ENCODE results near the gene EMC10.

The EMC10 gene

DNA sequence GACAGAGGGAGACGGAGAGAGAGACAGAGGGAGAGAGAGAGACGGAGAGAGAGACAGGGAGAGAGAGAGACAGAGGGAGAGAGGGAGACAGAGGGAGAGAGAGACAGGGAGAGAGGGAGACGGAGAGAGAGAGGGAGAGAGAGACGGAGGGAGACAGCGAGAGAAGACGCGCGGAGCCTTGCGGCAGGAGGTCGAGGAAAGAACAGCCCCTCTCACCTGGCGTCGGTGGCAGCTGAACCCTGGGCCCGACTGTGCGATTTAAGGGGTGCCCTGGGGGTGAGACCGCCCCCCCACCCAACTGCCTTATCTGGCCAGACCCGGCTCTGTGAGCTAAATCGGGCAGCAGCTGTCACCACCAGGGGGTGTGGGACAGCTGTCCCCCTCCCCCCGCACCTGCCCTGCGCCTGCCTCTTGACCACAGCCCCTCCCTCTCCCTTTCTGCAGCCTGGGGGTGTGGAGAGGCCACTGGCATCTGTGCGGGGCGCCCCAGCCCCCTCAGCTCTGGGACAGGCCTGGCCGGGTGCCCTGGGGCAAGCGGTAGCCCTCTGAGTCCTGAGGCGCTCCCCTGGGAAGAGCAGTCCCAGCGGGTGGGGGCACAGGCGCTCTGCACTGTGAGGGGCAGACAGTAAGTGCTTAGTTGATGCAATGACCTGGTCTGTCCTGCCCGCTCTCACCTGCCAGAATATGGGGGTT is 23.9 kb downstream of the EMC10 start:
- no peak for DNase-seq

DNA sequence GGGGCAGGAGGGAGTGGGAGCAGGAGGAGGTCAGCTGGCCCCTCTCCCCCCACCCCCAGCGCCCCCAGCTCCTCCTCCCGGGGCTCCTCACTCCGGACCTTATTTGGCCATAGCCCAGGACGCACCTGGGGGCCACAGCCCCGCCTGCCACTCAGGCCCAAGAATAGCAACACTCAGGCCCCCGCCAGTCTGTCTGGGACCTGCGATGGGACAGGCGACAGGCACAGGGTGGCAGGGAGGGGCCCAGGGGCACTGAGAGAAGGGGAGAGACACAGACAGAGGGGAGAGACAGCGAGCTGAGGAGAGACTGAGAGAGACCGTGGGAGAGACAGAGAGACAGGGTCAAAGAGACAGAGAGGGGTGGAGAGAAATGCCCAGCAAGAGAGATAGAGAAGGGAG is 24.4 kb downstream of the EMC10 start:
- no peak for DNase-seq

DNA sequence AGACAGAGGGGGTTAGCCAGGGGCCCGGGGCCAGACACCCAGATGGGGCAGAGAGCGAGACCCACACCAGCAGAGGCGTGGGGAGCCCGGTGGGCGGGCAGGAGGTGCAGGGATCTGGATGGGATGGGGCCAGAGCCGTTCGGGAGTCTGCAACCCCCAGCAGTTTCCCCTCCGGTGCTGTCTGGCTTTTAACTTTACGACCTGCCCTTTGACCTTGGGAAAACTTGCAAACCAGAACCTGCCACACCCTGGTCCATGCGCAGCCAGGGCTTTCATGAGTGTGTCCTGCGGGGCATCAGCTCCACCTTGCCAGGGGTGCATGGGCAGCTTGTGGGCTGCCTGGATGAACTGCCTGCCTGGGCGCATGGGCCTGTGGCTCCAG is 24.9 kb downstream of the EMC10 start:
- no peak for DNase-seq

DNA sequence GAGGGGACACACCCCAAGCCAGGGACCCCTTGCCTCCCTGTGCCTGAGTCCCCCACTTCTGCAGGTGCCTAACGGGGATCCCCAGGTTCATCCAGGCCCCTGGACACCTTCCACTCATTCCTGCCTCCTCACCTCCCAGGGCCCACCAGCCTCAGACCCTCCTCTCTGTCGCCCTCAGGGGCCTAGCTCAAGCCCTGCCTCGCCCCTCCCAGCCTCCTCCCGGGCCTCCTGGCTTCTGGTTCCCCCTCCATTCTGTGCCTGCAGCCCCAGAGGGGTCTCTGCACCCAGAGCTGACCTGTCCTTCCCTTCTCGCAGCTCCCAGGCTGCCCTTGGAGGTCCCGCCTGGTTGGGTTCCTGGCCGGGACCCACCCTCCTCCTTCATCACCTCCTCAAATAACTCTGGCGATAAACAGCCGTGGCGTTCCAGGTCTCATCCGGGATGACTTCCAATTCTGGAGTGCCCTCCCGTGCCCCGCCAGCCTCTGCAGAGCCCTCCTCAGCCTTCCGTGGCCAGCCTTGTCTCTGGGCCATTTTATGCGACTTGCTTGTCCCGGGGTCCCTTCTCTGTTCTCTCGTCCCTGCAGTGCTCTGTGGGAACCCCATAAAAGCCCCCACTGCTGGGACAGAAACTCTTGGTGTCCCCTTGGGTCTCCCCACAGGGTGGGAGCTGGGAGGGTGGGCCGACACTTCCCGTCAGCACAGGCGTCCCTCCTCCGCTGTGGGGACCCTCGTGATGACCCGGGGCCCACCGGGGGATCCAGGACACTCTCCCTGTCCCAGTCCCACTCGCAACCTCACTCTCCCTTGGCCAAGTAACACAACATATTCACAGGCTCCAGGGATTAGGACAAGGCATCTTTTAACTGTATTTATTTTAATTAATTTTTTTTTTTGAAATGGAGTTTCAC is 25.5 kb downstream of the EMC10 start:
- DNase-seq = no peak

DNA sequence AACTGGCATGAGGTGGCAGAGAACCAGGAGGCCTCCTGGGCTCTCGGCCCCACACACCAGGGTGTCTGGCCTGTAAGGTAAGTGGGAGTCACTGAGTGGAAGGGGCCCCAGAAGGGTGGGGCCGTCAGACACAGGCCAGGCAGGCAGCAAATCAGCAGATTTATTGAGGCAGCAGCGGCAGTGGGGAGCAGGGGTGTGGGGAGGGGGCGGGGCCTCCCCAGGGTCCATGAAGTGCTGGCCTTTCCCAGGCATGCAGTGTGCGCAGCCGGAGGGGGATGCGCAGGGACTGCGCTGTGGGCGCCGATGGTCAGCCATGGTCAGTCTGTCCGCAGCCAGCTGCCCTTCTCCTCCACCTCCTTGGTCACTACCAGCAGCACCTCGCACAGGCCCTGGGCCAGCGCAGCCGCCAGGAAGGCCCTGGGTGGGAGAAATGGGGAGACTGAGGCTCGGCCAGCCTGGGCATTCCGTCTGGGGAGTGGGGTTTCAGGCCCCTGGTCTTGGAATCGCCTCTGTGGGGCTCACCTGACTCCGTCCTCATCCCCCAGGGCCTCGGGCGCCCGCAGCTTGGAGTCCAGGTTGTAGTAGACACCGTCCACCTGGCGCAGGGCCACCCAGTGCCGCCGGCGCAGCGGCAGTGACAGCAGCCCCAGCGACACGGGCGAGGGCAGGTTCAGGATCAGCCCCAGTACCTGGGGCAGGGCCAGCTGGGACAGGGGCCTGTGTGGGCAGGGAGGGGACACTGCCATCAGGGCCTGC is 29.7 kb downstream of the EMC10 start:
- DNase-seq = no peak

DNA sequence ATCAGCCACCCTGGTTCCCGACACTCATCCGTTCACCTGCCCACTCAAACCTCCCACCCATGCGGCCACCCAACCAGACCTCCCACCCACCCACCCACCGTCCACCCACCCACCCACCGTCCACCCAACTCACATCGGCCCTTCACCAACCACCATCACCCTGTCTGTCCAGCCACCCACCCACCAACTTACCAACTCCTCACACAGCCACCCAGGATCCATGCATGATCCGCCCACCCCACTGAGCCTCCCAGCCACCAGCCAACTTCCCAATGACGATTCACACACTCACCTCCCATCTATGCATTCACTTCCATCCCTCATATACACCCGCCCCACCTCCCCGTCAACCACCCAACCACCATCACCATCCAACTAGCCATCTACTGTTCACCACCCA is 30.4 kb downstream of the EMC10 start:
- no peak for DNase-seq

DNA sequence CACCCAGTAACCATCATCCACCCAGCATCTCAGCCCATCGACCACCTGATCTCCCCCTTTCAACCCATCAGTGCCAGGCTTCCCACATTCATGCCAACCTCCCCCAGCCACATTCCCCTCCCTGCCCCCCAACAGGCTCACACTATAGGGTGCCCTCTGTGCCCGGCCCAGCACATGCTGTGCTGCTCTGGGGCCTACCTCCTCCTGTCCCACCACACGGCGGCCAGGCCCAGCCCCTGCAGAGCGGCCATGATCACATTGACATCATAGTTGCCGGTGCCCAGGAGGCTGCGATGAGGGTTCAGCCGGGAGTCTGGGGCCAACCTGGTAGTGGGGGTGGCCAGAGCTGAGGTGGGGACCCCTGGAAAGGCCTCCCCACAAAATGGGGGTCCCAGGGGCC is 31.1 kb downstream of the EMC10 start:
- DNase-seq = no peak

DNA sequence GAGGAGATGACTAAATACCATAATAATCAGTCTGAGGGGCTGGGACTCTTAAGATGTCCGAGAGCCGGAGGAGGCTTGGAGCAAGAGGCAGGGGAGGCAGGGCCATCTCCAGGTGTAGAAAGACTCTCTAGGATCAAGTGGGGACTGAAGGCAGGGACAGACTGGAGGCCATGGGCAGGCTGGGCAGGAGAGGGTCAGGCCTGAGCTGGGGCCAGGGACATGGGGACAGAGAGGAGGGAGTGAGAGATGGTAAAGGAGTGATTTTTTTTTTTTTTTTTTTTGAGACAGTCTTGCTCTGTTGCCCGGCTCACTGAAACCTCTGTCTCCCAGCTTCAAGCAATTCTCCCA is 32.5 kb downstream of the EMC10 start:
- no peak for DNase-seq

DNA sequence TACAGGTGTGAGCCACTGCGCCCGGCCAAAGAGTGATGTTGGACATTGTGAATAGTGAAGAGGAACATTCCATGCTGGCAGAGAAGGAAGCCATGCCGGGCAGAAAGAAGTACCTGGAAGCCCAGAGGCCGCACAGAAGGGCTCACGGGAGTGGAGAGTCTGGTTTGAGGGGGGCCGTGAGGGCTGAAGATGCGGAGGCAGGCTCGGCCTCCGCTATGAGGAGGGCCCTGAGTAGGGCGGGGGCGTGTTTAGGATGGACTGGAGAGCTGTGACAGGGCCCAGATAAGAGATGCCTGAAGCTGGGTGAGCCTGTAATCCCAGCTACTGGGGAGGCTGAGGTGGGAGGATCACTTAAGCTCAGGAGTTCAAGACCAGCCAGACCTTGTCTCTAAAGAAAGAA is 33.1 kb downstream of the EMC10 start:
- no peak for DNase-seq

DNA sequence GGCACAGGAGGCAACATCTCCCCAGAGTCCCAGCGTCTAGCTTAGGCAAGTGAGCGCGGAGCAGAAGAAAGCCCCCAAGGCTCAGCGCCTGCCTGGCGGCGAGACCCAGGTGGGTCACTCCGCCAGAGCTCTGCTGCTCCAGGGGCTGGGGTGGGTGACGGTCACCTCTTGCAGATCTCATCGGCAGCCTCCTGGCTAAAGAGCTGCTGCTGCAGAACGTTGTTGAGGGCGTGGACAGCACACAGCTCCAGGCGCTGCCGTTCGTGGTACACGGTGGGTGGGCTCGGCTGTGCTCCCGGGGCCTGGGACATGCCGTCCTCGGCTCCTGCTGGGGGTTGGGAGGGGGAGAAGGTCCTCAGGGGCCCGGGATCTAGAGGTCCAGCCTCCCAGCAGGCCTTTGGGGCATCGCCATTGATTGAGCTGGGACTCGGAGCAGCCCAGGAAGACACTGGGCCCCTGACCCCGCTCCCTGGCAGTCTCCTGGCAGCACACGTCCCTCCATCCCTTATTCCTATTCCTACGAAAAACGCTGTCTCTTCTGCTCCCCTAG is 33.9 kb downstream of the EMC10 start:
- DNase-seq = no peak

DNA sequence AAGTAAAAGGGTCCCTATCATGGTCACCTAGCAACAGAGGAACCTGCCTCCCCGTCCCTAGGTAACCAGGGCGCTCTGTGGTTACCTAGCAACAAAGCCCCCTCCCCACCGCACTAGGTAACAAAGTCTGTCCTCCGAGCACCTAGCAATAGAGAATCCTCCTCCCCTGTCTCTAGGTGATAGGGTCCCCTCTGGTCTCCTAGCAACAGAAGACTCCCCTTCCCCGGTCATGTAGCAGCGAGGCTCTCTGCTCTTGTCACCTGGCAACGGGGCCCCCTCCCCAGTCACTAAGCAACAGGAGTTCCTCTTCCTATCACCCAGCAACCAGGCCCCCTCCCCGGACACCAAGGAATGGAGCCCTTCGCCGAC is 34.4 kb downstream of the EMC10 start:
- DNase-seq = no peak

DNA sequence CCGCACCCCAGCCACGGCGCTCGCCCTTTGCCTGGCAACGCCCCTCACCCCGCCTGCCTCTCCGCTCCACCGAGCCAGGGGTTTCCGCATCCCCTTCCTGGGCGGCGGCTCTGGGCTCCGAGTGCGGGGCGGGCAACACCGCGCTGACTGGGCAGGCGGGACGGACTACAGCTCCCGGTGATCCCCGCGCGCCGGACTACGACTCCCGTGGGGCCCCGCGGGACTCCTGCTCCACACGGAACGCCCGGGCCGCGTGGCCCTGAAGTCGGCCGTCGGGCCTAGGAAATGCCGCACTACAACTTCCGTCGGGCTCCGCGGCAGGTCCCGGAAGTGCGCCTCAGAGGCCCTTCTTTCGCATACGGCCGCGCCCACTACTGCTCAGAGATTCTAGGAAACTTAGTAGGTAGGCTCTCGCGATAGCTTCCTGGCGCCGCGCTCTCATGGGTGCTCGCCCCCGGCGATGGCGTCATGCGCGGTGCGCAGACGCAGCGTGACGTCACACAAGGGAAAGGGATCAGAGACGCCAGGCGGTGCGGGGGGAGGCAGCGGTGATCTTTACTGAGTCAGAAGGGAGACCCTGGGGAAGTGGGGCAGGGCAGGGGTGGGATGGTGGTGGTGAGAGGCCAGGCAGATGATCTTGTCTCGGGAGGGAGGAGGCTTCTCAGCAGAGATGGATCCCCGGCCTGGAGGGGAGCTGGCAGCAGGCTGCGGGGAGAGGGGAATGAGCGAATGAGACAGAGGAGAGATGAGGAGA is 34.9 kb downstream of the EMC10 start, which contains the start of gene JOSD2:
Gene JOSD2, minus strand, starts transcription at position 123 of the 754 bp plus-strand sequence. CDS start 760 bp downstream, outside the sequence.
- peak; percentile 98 for DNase-seq

DNA sequence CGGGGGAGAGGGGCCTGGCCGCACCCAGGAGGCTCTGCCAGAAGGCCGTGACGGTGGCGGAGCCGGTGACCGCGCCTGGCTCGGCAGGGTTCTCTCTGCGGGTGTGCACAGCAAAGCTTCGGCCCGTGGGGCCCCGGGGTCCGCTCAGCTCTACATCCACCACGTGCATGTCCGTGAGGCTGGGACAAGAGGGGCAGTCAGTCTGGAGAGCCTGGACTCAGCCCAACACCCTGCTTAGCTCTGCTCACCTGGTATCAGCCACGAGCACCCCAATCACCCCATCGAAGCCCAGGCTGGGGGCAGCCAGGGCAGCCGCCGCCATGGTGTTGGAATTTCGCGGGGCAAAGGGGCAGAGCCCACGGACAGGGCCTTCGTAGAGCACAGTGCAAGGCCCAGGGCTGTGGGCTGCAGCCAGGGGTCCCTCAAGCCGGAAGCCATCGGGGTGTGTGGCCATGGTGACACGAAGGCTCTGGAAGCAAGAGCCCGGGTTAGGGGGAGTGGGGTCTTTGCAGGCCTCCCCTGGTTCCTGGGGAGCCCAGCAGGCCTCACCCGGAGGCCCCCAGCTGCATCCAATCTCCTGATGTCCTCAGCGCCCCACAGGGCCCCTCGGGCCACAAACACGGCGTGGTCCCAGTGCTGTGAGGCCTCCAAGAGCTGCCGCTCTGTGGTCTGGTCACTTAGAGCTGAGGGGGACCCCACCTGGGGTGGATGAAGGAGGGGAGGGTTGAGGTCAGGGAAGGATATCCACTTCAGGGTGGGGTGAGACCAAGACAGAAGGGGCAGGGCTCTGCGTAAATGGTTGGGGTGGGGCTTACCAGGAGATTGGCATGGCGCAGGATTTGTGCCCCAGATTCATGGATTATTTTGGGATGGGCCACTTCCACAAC is 36.0 kb downstream of the EMC10 start:
- DNase-seq = no peak

DNA sequence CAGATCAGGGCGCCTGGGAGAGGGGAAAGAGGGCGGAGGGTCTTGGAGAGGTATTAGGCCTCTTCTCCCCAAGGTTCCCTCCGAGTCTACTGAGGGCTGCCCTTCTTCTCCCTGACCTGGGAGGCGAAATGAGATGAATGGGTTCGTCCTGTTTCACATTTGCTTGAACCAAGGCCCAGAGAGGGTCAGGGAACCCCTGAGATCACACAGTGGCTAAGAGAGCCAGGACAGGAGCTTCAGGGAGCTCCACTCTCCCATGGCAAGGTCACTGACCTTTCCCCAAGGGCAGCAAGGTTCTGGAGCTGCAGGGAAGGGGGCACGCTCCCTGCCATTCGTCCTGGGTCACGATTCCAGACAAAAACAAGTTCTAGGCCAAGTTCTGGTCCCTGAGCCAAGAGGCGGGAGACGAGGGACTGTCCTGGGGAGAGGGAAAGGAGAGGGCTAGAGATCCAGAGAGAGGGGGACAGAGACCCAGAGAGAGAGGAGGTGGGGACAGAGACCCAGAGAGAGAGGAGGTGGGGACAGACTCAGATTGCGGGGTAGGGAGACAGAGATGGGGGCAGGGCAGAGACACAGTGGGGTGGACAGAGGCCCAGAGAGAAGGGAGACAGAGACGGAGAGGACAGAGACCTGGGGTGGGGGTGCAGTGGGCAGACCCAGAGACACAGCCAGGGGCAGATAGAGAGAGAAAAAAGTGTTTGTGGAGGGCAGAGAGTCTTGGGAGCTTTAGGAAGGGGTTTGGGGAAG is 36.9 kb downstream of the EMC10 start:
- no peak for DNase-seq

DNA sequence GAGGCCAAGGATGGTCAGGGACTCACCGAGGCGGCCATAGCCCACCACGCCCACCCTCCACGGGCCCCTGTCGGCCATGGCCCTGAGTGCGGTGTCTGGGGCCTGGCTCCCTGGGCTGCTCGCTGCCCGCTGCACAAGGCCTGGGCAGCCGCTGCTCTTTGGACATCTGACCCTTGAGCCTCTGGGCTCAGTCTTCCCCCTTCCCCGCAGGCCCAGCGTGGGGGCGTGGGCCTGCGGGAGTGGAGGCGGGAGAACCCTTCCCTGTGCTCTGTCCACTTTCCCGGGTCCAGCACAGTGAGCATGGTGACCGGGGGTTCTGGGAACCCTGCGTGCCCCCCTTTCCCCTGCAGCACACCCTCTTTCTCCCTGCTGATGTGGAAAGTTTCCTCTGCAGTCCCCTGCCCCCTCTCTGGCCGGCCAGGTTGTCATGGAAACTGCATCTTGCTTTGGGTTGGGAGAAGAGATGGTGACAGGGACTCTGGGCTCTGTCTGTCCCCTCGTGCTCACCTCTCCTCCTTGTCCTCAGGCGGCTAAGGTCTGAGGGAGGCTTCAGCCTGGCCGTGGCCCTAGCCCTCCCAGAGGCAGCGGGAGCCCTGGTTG is 37.5 kb downstream of the EMC10 start, which contains the start of gene ASPDH:
Gene ASPDH, minus strand, starts transcription at position 168 of the 600 bp plus-strand sequence. Its CDS starts 90 bp downstream, at position 78.
- no peak for DNase-seq

DNA sequence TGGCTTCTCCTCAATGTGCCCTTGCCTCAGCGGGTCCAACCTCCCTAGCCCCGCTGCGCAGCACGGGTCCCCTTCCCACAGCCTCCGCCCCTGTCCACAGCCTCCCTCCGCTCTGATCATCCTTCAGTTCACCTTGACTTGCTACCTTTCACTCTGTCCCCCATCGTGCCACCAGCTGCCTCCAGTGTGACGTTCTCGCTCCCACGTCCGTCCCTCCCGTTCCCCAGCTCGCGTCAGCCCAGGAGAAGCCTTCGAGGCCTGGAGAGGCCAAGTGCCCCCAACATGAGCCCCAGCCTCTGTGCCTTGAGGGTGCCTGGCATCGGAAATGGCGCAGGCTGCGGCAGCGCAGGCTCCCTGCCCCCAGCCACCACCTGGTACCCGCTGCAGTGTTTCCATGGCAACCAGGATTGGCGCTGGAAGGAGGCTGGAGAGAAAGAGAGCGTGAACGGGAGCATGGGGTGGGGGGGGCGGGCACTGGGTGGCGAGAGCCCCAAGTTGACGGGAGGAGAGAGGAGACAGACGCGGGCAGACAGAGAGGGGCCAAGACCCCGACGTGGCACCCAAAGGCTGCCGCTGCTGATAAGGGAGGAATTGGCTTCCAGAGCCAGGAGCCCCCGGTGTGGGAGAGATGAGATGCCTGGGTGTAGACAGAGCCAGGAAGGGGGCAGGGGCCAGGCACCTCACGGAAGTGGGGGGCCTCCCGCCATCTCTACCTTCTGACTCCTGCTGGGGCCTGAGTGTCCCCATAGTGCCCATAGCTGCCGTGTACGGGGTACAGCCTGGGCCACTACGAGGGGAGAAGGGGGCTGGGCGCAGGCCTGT is 38.2 kb downstream of the EMC10 start:
- DNase-seq = no peak

DNA sequence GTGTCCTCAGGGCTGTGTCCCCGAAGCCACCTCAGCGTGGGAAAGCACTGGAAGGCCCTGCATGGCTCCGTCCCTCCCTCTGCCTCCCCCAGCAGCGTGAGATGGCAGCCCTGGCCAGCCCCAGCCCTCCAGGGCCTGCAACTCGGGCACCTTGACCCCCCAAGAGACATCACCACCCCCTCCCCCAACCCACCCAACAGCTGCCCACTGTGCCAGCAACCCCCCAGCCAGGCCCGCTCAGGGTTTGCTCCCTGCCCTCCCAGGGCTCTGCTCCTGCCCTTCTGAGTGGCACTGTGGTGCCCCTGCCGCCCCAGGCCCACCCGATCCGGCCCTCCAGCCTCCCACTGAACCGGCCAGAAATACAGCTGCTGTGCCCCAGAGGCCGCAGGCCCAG is 38.9 kb downstream of the EMC10 start:
- no peak for DNase-seq

DNA sequence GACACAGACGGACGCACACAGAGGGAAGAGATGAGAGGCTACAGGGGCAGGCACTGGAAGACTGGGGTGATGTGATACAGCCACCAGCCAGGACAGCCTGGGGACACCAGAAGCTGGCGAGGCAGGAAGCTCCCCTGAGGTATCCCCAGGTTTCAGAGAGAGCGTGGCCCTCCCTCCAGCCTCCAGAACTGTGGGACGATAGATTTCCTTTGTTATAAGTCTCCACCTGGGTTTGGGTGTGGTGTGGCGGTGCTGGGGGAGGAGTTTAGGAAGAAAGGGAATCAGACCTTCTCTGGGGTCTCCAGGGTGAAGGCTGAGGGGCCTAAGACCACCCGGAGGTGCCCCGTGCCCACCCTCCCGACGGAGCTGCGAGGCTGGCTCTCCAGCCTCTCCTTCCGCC is 40.1 kb downstream of the EMC10 start:
- no peak for DNase-seq

DNA sequence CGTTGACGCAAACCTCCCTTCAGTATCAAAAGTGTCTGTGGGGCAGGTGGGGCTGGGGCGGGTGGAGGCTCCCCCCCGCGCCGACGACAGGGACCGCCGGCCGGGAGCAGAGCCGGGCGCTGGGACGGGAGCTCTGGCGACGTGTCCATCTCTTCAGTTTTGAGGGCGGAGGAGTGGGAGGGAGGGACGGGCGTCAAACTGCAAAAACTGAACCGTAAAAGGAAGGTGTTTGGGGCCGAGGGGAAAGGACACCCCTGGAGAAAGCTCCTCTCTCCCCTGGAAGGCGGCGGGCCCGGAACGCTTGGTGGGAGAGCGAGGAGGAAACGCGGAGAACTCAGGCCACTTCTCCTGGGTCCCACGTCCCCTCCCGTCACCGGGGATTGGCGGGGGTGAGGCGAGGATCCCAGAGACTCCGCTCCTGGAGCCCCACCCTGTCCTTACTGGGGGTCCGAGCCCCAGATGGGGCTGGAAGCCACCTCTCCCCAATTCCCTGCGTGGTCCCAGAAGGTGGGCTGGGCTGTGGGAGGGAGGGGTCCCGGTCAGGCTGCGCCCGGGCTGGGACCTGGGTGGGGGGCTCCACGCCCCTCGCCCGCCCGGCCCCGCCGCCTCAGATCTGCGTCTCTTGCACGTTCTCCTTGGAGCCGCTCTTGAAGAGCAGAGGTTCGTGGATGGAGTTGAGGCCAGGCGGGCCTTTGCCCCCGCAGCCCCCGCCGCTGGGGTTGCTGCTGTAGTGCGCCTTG is 40.8 kb downstream of the EMC10 start:
- DNase-seq = no peak

All from kidney glomerular epithelial cell (primary cell).